ENCODE results near the gene BABAM2. TPM values are rescaled to one million over a fixed set of nuclear protein-coding genes. Genes with fewer than 3 reads are reported as not detected.

The BABAM2 gene
- polyA plus RNA-seq, 3 donors: 33.2 to 52.8 (median 49.3) TPM

GRCh38 chr2:28164280-28164801 lies 273.8 kb downstream of the BABAM2 start:
- peaks cover 0 to 8% of the 10 kb centered on the region in 2 donors for H3K4me1 ChIP-seq (ENCODE audit: control insufficient read depth in 1 of 2, insufficient read depth in 2 of 2, low read length in 2 of 2)
- intact Hi-C loops (cut with micrococcal nuclease): no loop called here
- no peaks in the 10 kb centered on the region for H3K79me2 ChIP-seq (ENCODE audit: insufficient read depth, low read length)
- H3K36me3 ChIP-seq (replicated peaks in 1 of 2; ENCODE audit: control insufficient read depth in 1 of 2, insufficient read depth in 2 of 2, low read length in 2 of 2): no peaks in the 10 kb centered on the region
- no peak overlapping the region for H3K4me3 ChIP-seq (replicated peaks in 1 of 3; ENCODE audit: low read depth in 2 of 3, low read length in 3 of 3)
- H3K4me2 ChIP-seq (replicated peaks; ENCODE audit: extremely low read depth, low read length, poor library complexity, severe bottlenecking): no peak overlapping the region
- H2AFZ ChIP-seq (ENCODE audit: insufficient read depth, low read depth, low read length, poor library complexity, severe bottlenecking): no peak overlapping the region
- Mint-ChIP-seq H3K9me3 (peaks cover 0 to 1% (median 0%) of the 10 kb centered on the region in 7 donors), H3K36me3 (peaks cover 12 to 15% of the 10 kb centered on the region in 2 donors), H3K27me3 (ENCODE audit: low read depth in 3 of 3) (no peaks in the 10 kb centered on the region), H3K4me1 (peaks cover 8% of the 10 kb centered on the region), H3K4me3 (no peak overlapping the region), H3K27ac (no peak overlapping the region)
- H3K9ac ChIP-seq (ENCODE audit: insufficient read depth, low read length, poor library complexity, severe bottlenecking): no peak overlapping the region
- no peaks in the 10 kb centered on the region for H3K9me3 ChIP-seq (replicated peaks in 1 of 2; ENCODE audit: control insufficient read depth in 1 of 2, insufficient read depth in 1 of 2, low read length in 2 of 2)
- no peak for TF ChIP-seq CTCF (IDR thresholded peaks at IDR 0.05)
- H4K20me1 ChIP-seq (ENCODE audit: insufficient read depth, low read length): no peaks in the 10 kb centered on the region
- WGBS (ENCODE audit: insufficient coverage): 97% methylated on average over 4 of the region's 8 CpGs
- no peak for DNase-seq
- no peaks in the 10 kb centered on the region for H3K27me3 ChIP-seq (ENCODE audit: control insufficient read depth in 2 of 2, insufficient read depth in 2 of 2, low read length in 2 of 2)
- H3K27ac ChIP-seq (ENCODE audit: low read depth in 1 of 2, low read length in 2 of 2): no peak overlapping the region

- H3K4me3 ChIP-seq (replicated peaks in 1 of 3; ENCODE audit: low read depth in 2 of 3, low read length in 3 of 3): no peak overlapping the region
- H3K4me1 Mint-ChIP-seq: peaks cover 8% of the 10 kb centered on the region
- H3K36me3 ChIP-seq (replicated peaks in 1 of 2; ENCODE audit: control insufficient read depth in 1 of 2, insufficient read depth in 2 of 2, low read length in 2 of 2): no peaks in the 10 kb centered on the region
- peaks cover 0 to 1% (median 0%) of the 10 kb centered on the region in 7 donors for H3K9me3 Mint-ChIP-seq
- TF ChIP-seq CTCF (IDR thresholded peaks at IDR 0.05): no peak
- H4K20me1 ChIP-seq (ENCODE audit: insufficient read depth, low read length): no peaks in the 10 kb centered on the region
- peaks cover 0 to 8% of the 10 kb centered on the region in 2 donors for H3K4me1 ChIP-seq (ENCODE audit: control insufficient read depth in 1 of 2, insufficient read depth in 2 of 2, low read length in 2 of 2)
- no peaks in the 10 kb centered on the region for H3K27me3 Mint-ChIP-seq (ENCODE audit: low read depth in 3 of 3)
- no peak overlapping the region for H2AFZ ChIP-seq (ENCODE audit: insufficient read depth, low read depth, low read length, poor library complexity, severe bottlenecking)
- H3K9me3 ChIP-seq (replicated peaks in 1 of 2; ENCODE audit: control insufficient read depth in 1 of 2, insufficient read depth in 1 of 2, low read length in 2 of 2): no peaks in the 10 kb centered on the region
- H3K27ac ChIP-seq (ENCODE audit: low read depth in 1 of 2, low read length in 2 of 2): no peak overlapping the region
- no peaks in the 10 kb centered on the region for H3K79me2 ChIP-seq (ENCODE audit: insufficient read depth, low read length)
- H3K9ac ChIP-seq (ENCODE audit: insufficient read depth, low read length, poor library complexity, severe bottlenecking): no peak overlapping the region
- H3K27me3 ChIP-seq (ENCODE audit: control insufficient read depth in 2 of 2, insufficient read depth in 2 of 2, low read length in 2 of 2): no peaks in the 10 kb centered on the region
- no peak overlapping the region for H3K27ac Mint-ChIP-seq
- no peak overlapping the region for H3K4me3 Mint-ChIP-seq
- intact Hi-C loops (cut with micrococcal nuclease): no loop called here
- no peak for DNase-seq
- peaks cover 11 to 14% of the 10 kb centered on the region in 2 donors for H3K36me3 Mint-ChIP-seq
- 100% methylated on average over 1 of the region's 5 CpGs for WGBS (ENCODE audit: insufficient coverage)
- H3K4me2 ChIP-seq (replicated peaks; ENCODE audit: extremely low read depth, low read length, poor library complexity, severe bottlenecking): no peak overlapping the region
Measured at GRCh38 chr2:28165087-28165635, 274.6 kb downstream of the BABAM2 start.
